Activated T-helper 9 cell treated with anti-CD3 and anti-CD28 coated beads, Interleukin-2, amount 50 U/mL, for 16 hours (primary cell): ENCODE data around the gene MDP1.

ENCODE experiments used
- DNase-seq: peaks from one replicate; pipeline ENCODE4 v3.0.0-alpha.2; 2020; ENCODE audit warnings: low read depth

The MDP1 gene

DNA sequence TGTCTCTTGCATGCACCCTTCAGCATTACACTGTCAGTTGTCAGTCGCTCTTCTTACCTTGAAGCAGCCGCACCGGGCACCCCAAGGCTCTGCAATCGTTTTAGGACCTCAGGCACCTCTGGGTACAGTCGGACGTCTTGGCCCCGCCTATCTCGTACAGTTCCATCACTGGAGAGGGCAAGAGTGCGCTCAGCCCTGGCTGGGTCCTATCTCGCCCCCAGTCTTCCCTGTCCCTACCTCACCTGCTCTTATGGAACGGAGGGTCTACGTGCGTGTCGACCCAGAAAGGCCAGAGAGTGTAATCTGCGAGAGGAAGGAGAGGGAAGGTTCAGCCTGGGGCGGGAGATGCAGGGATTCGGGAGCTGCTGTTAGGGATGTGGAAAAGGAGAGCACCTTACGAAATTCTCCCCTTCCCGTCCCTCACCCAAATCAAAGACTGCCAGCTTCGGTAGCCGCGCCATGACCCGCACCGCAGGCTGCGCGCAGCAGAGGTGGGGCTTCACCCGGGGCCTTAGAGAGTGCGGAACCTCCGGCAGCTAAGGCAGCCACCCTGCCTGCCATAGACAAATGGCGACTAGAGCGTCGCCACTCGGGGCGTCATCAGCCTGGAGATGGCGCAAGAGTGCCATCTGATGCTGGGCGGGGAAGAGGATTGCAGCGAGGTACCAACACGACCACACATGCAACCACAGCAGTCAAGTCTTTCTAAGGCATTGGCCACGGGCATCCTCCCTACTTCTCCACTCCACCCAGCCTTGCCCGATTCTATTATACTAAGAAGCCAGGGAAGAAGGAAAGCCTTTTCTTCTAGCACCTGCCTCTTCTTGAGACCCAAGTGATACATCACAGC is at the start of gene MDP1:
TSS of gene MDP1 (minus strand) at position 572 of the 850 bp plus-strand sequence. CDS start at position 461, 111 bp downstream.
- DNase-seq, result peak; percentile 77

DNA sequence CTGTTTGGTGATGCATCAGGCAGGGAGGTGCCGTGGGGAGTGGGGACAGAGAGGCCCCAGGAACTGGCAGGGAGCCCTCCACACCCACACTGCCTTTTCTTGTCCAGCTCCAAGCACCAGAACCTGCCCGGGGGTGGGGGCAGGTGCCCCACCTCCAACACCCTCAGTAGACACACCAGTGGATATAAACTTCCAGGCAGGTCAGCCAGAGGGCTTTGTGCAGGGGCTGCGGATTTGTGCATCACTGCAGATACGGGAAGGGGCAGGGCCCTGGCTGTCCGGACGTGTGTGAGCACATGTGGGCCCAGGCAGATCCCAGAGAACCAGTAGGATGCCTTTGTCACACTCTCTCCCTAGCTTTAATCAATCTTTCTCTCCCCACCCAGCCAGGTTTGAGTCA is 48.4 kb upstream of the MDP1 start:
- DNase-seq, result no peak

DNA sequence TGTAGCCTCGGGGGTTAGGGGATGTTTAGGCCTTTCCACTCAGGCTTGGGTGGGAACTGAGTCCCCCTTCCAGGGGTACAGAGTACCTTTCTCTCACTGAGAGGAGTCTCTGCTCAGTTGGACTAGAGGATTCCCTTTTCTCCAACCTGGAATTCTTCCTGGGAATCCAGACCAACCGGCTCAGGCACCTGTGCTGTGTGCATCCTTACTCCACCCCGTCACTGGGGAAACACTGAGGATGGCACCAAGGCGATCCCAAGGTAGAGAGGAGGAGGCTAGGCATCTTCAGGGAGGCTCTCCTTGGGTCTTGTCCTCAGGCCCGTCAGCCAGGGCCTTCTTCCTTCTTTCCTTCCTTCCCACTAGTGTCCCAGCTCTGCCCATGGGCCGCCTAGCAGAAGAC is 48.0 kb upstream of the MDP1 start:
- DNase-seq, result no peak

DNA sequence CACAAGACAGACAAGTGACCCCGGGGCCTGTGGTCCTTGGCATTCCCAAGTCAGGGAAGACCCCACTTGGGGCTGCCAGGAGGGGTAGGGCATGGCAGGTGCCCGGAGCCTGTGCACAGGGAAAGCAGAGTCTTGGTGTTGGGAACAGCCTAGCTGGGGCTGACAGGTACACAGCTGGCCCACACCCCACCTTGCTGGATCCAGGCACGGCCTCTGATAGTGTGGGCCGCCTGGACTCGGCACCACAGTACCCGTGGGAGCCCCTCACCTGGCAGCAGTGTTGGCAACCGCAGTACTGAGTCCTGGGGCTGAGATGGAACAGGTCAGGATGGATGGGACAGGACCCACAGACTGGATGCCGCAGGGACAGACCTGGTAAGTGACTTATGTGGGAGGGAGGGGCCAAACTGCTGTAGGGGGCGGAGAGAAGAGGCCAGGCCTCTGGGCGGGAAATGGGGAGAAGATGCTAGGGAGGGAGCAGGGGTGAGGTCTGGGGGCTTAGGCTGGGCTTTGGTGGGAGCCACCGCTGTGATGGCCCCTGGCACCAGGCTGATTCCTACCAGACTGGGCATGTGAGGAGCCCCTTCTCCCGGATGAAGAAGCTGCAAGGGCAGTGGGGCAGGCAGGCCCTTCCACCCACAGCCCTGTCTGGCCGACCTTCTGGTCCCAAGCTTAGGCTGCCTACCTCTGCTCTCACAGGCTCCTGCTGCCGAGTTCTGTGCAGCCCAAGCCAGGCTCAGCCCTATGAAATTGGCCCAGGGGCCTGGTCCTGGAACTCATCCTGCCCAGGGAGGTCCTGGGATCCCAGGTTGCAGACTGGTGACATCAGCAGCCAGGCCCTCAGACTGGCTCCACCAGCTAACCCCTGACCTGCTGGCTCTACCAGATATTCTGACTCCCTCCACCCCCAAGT is 47.2 kb upstream of the MDP1 start, which contains the start of gene TGM1:
TSS of gene TGM1 (minus strand) at position 357 of the 913 bp plus-strand sequence. CDS start 825 bp downstream, outside the sequence.
- DNase-seq, result no peak

DNA sequence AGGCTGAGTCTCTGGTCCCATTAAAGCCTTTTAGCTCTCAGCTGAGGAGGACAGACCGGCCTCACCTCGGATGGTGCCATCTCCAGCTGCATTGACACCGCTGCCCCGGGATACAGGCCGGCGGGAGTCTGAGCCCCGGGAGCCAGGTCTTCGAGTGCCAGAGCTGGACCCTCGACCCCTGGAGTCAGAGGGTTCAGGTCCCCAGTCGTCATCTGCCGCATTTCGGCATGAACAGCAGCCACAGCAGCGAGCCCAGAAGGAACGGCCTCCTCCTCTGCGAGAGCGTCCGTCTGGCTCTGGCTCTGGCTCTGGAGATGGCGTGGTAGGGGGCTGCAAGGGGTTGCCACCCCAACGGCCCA is 46.1 kb upstream of the MDP1 start:
- no peak for DNase-seq

DNA sequence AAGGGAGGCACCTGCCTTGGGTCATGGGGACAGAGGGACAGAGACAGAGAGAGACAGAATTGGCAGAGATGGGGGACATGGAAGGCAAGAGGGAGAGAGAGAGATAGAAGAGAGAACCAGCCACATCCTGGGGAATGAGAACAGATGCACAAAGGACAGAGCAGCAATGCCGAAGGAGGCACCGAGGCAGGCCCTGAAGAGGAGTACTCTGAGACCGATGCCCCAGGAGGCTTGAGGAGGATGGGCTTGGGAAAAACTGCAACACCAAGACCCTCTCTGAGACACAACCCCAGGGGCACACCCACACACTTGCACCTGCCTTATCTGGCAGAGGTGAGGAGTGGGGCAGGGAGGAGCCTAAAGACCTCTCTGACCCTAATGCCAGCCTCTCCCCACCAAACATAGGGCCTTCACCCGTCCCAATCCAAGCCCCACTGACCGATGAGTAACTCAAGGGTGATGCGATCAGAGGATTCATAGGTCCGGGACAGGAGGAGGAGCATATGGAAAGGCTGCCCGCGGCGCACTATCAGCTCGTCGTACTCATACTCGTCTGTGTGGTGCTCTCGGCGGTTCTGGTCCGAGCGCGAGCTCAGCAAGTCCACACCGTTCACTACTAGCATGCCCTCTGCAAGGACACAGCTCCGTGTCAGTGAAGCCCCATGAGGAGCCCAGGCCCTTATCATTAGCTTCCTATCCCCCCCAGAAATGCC is 45.5 kb upstream of the MDP1 start:
- no peak for DNase-seq

DNA sequence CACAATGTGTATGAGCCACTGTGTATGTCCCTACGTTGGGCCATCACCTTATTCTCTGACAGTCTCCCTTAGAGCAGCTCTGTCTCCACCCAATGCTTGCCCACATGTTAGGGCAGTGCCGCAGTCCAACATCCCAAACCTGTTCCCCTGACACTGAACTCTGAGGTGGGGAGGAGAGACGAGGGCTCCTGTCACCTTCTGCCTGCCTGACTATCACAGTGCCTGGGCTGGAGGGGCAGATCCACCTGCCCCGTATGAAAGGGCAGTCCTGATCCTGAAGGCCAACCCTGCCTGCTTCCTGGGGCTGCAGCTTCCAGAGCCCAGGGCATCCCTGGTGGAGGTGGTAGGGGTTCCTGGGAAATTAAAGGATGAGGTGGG is 44.9 kb upstream of the MDP1 start:
- no peak for DNase-seq

DNA sequence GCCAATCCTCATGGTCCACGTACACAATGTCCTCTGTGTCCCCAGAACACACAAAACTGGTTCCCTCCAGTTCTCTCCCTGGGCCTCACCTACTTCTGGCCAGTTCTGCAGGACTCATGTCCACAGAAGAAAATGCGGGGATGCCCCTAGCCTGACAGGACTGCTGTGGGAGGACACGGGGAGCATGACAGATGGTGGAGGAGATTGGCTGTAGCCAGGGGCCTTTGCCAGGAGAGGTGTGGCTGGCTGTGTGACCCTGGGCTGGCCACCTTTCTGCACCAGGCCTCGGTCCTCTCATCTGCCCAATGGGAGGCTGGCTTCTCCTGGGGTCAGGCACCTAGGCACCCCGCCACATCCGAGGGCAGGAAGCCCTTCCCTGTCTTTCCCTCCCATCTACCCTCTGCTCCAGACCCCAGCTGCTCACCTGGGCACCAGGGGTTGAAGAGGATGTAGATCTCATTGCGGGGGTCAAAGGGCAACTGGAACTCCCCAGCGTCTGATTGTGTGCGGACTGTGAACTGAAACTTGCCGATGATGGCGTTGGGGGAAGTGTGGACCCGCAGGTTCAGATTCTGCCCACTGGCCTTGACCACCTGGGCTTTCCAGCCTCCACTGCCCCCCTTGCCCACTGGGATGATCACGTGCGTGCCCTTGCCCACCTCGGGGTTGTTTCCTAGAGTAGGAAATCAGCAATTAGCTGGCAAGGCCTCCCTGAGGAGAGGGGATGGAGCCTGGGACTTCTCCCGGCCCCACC is 44.3 kb upstream of the MDP1 start:
- no peak for DNase-seq

DNA sequence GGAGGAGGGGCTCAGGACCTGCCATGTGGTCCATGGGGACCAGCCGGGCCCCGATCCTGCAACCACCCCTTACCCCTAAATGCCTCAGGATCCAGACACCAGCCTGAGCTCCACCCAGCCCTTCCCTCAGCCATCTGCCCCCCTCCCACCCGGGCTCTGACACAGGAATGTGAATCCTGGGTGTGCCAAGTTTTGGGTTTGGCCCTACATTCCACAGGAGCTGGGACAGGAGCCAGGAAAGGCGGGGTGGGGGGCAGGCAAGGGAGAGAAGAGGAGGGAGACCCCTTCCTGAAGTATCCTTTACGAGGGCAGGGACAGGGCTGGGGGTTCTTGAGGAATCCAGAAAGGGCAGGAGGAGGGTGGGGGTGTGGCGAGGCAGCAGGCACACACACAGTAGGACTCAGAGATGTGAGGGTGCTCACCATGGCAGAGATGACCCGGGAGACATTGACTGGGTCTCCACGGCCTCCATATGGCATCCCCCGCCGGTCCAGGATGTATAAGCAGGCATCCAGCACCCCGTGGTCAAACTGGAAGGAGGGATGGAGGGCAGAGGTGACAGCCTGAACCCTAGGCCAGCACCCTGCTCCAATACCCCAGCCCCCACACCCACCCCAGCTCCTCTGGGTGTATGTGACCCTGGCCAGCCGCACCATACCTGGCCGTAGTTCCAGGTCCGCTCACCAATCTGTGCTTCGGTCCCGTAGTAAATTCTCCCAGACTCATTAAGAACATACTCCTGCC is 43.6 kb upstream of the MDP1 start:
- no peak for DNase-seq

DNA sequence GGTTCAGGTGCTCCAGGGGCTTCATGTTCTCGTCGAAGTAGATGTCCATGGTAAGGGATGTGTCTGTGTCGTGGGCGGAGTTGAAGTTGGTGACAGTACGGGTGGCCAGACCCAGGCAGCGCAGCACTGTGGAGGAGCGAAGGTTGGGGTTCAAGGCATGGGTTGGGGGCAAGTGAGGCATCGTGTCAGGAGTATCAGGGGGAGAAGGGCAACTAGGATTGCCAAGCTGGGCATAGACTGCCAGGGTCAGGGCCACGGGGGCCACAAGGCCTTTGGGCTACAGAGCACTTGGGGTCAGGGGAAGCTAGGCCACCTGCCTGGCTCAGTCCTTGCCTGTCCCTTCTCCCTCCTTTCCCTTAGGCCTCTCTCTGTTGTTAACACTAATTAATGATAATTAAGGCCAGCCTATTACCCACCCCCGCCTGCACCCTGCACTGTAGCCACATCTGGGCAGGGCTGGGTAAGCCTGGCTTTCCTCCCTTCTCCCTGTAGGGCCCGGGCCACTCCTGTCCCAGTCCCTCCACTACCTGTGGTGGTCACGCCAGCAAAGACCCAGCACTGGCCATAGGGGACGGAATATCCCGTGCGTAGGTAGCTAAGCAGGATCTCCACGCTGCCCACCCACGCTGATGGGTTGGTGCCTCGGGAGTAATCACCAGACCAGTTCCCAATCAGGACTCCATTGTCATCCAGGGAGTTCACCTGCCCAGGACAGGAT is 42.8 kb upstream of the MDP1 start:
- no peak for DNase-seq

DNA sequence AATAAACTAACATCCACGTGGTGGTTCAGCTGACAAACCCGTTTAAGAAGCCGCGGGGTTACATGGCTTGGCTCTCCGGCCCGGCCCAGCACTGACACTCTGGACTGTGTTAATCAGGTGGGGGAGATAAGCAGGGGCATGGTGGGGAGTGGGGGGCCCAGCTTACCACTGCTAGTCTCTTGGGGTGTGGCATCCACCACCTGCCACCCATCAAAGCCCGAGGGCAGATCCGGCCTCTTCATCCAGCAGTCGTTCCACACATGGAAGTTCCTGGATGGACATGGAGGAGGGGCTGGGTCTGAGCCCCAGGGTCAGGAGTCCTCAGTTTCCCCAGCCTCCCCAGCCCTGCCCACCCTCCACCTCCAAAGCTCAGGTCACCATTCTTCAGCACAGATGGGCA is 42.3 kb upstream of the MDP1 start:
- DNase-seq, result no peak

DNA sequence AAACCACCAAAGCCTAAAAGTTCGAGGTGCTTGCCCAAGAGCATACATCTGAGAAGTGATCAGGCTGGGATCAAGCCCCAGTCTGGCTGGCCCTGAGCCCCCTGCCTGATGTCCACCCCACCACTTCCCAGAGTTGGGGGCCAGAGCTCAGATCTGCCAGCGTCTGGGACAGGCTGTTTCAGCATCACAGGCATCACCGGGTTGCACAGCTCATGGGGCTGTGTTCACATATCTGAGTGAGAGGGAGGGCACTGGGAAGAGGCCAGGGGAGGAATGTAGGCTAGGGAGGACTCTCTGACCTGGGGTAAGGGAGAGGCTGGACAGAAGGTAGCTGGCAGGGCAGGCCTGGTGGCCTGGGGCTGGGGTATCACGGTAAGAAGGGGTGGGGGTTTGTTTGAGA is 41.1 kb upstream of the MDP1 start:
- no peak for DNase-seq

DNA sequence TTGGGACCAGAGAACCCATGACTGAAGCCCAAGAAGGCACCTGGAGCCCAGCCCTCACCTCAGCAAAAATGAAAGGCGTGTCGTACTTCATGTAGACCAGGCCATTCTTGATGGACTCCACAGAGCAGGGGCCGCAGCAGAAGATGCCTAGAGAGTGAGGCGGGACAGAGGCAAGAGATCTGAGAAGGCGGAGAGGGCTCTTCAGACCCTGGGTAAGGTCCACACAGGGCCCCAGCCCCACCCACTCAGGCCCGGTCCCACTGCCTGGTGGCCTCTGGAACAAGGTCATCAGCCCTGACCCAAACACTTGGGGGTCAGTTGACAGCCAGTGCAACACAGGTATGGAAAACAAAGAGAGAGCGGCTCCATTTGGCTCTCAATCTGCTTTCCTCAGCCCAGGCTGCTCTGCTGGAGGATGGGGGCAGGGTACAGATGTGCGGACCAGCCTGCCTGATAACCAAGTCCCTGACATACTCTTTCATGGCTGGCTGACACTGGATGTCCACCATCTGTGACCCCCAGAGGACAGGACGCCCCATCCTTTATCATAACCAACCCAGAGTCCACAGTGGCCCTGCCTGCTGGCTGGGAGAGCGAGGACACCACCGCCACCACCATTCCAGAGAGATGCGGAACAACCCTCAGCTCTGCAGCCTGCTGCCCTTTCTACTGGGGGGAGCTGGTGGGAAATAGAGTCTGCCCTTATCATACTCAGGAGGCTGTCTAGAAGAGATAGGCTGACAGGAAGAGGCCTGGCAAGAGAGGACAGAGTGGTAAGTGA is 40.3 kb upstream of the MDP1 start:
- DNase-seq, result no peak

DNA sequence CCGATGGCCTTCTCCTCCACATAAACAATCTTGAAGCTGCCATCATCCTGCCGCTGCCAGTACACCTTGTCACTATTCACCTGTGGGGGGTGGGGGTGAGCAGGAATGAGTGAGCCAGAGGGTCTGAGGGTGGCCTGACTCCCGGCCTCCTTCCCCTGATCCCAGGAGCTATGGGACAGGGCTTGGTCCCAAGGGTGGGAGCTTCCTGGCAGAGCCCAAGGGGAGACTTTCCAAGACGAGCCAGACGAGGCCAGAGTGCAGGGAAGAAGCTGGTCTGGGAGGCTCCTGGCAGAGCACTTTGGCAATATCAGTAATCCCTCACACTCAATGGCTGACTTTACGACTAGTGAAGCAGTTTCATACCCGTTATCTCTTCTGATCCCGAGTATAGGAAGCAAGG is 39.6 kb upstream of the MDP1 start:
- DNase-seq, result no peak

DNA sequence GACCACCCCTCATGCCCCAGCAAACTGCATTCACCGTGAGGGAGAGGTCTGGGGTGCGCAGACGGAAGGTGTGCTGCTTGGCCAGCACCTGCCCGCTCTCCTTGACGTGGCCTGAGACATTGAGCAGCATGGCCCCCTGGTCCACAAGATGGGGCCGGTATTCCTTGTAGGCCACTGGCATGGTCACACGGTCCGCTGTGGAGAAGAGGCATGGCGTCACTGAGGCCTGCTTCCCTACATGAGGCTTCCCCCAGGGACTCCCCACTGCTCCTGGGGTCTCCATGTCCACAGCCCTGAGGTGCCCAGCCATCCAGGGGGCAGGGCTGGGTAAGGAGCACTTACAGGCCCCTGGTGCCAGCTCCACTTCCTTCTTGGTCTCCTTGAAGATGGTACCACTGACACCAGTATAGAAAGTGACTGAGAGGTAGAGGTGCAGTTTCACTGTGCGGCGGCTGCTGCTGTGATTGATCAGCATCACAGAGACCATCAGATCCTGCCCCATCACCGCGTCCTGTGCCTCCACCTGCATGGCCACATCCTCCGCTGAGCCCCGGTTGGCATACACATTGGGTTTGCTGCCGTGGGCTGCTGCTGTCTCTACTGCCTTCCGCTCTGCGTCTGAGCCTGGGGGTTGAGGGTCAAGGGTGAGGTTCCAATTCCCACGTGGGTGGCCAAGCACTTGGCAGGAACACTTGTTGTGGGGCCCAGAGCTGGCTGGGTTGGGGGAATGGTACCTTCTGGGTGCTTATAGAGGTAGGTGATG is 38.9 kb upstream of the MDP1 start:
- DNase-seq, result no peak

DNA sequence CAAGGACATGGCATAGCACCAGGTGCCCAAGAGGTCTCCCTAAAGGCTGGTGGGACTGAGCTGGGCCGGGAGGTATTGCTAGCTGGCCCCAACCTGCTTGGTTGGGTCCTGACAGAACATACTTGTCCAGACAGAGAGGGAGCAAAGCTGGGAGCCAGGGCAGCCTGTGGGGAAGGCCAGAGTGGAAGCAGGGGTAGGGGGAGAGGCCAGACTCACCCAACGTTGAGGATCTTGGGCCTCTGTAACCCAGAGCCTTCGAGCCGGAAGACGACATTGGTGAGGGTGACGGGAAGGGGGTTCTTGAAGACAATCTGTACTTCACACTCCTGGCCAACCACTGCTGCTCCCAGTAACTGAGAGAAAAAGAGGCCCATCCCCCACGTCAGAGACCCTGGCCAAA is 38.1 kb upstream of the MDP1 start:
- DNase-seq, result no peak

DNA sequence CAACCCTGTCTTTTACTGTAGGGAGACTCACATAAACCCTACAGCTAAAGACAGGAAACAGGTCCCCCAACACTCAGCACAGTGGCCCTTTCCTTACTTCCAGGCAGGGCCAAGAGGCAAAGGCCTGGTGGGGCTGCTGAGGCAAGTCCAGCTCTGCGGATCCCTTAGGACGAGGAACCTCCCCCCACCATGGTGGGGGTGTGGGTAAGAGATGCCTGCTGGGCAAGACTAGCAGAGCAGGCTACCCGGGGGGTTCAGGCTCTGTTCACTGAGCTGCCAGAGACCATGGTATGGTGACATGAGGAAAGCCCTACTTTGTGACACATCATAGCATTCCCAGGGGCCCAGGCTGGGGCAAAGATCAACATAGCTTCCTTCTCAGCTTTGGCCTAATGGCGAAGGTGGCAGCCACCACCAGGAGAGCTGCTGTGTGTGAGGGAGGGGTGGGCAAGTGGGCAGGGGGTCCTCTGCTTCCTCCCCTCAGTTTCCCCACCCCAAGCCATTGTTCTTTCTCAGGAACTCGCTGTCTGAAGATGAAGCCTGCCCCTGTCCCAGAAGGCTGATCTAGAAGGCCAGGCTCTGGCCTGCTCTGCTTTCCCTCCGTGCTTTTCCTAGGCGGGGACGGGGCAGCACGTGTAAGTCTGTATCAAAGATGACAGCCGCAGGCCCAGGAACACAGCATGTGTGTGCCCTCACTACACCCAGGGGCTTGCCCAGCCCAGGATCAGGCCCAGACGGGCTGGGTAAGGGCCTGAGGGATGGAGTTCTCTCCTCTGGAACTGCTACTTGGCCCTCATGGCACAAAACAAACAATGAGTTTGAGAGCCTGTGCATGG is 36.6 kb upstream of the MDP1 start:
- no peak for DNase-seq

DNA sequence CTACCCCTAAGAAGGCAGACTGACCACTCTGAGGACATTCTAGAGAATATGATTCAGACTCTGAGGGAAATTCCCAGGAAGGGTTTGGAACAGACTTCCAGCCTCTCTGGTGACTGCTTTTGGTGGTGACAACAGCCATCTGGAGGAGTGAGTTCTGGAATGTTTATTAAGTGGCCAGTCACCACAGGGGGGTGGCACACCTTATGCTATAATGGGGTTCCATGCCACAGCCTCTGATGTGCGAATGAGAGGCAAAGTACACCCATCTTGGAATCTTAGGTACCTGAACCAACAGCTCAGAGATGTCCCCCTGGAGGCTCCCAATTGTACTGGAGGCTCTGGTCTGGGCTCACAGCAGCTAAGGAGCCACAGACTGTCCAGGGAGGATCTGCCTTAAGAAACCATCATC is 36.0 kb upstream of the MDP1 start:
- DNase-seq, result no peak
